WI38 (cell line): Measurements from ENCODE around the gene CCL26.

Experiments
- H3K4me3 ChIP-seq: 2 replicates; pipeline ENCODE4 v1.5.1; 2011; ENCODE audit warnings: low read depth, mild to moderate bottlenecking, control low read depth, low read length
- TF ChIP-seq, protein P1 (sequence below): IDR thresholded peaks from 2 replicates; pipeline ENCODE4 v1.5.1; 2012; ENCODE audit warnings: low read depth, mild to moderate bottlenecking, control low read depth, low read length

The CCL26 gene, protein sequence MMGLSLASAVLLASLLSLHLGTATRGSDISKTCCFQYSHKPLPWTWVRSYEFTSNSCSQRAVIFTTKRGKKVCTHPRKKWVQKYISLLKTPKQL

DNA sequence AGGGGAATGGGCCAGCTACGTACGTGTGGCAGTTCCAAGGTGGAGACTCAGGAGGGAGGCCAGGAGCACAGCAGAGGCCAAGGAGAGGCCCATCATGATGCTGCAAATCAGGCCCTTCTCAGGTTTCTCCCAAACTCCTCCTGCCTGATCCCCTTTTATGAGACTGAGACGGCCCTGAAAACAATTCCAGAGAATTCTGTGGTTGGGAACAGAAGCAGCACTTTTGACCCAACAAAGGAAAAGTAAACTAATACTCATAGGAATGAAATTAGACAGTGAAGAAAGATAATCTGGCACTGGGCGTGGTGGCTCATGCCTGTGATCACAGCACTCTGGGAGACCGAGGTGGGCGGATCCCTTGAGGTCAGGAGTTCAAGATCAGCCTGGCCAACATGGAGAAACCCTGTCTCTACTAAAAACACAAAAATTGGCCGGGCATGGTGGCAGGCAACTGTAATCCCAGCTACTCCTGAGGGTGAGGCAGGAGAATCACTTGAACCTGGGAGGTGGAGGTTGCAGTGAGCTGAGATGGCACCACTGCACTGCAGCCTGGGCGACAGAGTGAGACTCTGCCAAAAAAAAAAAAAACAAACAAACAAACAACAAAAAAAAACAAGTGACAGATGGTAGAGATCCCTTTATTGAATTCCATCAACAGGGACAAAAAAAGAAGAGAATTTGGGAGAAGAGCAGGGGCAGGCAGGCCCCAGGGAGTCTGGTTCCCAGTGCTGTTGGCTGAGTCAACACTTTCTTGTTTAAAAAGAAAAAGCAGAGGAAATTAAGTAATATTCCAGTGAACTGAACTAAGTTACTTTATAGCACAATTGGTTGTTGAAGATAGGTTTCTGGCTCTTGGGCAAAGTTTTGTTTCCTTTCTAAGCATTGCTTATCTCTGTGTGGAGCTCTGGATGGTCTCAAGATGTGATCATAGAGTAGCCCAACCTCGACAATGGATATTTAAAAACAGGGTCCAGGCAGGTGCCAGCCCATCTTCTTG lies at the start of gene CCL26:
Gene CCL26 (minus strand): TSS at position 131 of the 997 bp plus-strand sequence. CDS start 35 bp downstream, at position 96.
- TF ChIP-seq, protein P1, sequence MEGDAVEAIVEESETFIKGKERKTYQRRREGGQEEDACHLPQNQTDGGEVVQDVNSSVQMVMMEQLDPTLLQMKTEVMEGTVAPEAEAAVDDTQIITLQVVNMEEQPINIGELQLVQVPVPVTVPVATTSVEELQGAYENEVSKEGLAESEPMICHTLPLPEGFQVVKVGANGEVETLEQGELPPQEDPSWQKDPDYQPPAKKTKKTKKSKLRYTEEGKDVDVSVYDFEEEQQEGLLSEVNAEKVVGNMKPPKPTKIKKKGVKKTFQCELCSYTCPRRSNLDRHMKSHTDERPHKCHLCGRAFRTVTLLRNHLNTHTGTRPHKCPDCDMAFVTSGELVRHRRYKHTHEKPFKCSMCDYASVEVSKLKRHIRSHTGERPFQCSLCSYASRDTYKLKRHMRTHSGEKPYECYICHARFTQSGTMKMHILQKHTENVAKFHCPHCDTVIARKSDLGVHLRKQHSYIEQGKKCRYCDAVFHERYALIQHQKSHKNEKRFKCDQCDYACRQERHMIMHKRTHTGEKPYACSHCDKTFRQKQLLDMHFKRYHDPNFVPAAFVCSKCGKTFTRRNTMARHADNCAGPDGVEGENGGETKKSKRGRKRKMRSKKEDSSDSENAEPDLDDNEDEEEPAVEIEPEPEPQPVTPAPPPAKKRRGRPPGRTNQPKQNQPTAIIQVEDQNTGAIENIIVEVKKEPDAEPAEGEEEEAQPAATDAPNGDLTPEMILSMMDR, result no peak
- no peak within 1 kb of the TSS for H3K4me3 ChIP-seq

DNA sequence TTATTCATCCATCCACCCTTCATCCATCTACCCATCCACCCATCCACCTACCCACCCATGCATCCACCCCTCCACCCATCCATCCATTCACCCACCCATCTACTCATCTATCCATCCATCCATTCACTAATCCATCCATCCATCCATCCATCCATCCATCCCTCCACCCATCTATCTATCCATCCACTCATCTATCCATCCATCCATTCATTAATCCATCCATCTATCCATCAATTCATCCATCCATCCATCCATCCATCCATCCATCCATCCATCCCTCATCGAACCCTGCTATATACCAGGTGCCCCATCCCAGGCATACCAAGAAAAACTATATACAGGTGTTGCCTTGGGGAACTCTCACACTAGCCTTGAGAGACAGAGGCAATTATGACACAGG lies 48.7 kb upstream of the CCL26 start:
- H3K4me3 ChIP-seq, result no peak overlapping the region
- TF ChIP-seq, protein P1, result no peak

DNA sequence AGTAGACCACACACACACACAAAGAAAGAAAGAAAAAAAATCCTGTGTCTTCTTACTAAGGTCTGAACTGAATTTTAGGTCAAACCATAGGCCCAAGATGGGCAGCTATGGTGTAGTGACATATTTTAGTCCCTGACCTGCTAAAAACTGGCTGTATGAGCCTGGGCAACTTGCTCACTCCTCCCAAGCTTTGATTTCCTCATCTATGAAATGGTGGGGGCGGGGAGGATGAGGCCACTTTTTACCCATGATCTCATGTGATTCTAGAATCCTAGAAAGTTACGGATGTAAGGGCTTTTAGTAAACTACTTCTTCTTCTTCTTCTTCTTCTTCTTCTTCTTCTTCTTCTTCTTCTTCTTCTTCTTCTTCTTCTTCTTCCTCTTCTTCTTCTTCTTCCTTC lies 47.7 kb upstream of the CCL26 start:
- H3K4me3 ChIP-seq, result no peak overlapping the region
- TF ChIP-seq, protein P1, result no peak

DNA sequence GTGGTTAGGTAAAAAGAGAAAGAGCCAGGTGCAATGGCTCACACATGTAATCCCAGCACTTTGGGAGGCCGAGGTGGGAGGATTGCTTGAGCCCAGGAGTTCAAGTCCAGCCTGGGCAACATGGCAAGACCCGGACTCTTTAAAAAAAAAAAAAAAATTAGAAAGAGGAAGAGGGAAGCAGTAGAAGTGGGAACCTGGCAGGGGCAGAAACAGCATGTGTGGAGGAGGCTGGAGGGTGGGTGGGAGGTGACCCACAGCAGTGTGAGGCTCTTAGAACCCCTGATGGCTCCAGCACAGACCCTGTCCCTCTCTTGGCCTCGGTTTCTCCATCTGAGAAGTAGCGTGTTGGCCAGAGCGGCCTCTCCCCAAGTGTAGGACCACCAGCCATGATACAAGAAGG lies 46.5 kb upstream of the CCL26 start:
- H3K4me3 ChIP-seq, result no peak overlapping the region
- TF ChIP-seq, protein P1, result no peak

DNA sequence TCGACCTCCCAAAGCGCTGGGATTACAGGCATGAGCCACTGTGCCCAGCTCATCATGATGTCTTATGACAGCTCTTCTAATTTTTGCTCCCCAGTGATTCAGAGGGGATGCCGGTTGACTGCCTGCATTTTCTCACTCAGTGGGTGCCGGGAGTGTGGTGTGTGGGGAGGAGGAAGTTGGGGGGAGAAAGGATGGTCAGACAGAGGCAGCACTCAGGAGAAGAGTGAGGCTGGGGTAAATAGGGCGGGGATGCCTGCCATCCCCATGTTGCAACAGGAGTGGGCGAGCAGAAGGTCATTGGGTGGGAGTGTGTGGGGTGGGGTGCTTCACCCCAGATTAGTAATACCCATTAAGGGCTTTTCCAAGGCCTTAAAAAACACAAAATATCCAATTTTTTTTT lies 45.1 kb upstream of the CCL26 start:
- TF ChIP-seq, protein P1, result no peak
- no peak overlapping the region for H3K4me3 ChIP-seq

DNA sequence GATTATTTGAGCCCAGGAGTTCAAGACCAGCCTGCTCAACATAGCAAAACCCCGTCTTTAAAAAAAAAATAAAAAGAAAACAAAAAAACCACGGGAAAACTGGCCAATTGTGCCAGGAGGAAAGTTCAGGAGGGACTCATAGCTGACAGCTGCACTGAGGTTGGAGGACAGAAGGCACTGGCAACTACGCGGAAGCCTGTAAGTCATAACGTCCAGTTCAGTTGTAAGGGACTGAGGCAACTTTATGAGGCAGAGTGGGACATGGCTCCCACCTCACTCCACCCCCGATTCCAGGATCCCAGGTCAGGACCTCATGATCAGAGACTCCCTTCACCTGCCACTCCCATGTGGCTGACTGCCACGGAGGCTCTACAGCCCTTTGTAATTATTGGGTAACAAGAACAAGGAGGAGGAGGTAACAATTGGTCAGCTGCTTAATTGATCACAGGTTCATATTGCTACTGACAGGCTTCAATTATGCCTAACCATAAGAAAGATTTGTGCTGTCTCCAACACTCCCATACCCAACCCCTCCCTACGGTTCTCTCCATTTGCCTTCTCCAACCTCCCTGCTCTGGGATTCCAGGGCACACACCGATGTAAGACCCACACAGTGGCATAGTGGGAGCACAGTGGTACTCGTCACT lies 43.5 kb upstream of the CCL26 start:
- TF ChIP-seq, protein P1, result no peak
- no peak overlapping the region for H3K4me3 ChIP-seq
